ENCODE results near the gene APBB1. TPM values are rescaled to one million over a fixed set of nuclear protein-coding genes. Genes with fewer than 3 reads are reported as not detected.
A peak's percentile ranks its signal among the peaks of the same experiment; 100 is the strongest.

Gene APBB1
- total RNA-seq, 6 experiments from 2014 or later: 32.3 to 38.7 (median 35.4) TPM

DNA sequence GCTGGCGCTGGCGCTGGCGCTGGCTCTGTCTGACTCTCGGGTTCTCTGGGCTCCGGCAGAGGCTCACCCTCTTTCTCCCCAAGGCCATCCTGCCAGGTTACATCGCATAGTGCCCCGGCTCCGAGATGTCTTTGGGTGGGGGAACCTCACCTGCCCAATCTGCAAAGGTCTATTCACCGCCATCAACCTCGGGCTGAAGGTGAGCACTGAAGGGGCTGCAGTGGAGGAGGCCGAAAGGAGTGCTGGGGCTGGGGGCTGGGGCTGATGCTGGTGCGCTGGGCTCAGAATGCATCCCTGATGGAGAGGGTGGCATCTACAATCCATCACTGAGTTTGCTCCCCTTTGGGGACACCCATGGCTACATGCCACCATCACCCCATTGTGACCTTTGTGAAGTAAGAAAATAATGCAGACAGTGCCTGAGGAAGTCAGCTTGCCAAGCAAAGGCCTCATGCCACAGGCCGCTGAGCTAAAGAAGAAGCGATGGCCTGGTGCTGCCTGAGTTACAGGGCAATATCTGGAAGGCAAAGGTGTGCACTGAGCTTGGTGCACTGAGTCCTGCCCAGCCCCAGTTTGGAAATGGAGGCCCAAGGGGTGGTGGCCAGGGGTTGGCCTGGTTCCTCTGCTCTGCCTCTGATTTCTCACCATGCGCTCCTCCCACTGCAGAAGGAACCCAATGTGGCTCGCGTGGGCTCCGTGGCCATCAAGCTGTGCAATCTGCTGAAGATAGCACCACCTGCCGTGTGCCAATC lies 28.0 kb downstream of the APBB1 start:
- Mint-ChIP-seq H3K36me3 (ENCODE audit: low read depth) (peaks cover 5% of the 10 kb centered on the region), H3K27me3 (ENCODE audit: insufficient read depth) (no peaks in the 10 kb centered on the region), H3K9me3 (no peaks in the 10 kb centered on the region), H3K4me3 (peak overlapping the region; percentile 92), H3K27ac (peak overlapping the region; percentile 53; the same call in 1 of the 2 replicates), H3K4me1 (ENCODE audit: low read depth) (peaks cover 47% of the 10 kb centered on the region)
- TF ChIP-seq, protein P1, sequence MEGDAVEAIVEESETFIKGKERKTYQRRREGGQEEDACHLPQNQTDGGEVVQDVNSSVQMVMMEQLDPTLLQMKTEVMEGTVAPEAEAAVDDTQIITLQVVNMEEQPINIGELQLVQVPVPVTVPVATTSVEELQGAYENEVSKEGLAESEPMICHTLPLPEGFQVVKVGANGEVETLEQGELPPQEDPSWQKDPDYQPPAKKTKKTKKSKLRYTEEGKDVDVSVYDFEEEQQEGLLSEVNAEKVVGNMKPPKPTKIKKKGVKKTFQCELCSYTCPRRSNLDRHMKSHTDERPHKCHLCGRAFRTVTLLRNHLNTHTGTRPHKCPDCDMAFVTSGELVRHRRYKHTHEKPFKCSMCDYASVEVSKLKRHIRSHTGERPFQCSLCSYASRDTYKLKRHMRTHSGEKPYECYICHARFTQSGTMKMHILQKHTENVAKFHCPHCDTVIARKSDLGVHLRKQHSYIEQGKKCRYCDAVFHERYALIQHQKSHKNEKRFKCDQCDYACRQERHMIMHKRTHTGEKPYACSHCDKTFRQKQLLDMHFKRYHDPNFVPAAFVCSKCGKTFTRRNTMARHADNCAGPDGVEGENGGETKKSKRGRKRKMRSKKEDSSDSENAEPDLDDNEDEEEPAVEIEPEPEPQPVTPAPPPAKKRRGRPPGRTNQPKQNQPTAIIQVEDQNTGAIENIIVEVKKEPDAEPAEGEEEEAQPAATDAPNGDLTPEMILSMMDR (IDR thresholded peaks at IDR 0.05): no peak
- DNase-seq: no peak

DNA sequence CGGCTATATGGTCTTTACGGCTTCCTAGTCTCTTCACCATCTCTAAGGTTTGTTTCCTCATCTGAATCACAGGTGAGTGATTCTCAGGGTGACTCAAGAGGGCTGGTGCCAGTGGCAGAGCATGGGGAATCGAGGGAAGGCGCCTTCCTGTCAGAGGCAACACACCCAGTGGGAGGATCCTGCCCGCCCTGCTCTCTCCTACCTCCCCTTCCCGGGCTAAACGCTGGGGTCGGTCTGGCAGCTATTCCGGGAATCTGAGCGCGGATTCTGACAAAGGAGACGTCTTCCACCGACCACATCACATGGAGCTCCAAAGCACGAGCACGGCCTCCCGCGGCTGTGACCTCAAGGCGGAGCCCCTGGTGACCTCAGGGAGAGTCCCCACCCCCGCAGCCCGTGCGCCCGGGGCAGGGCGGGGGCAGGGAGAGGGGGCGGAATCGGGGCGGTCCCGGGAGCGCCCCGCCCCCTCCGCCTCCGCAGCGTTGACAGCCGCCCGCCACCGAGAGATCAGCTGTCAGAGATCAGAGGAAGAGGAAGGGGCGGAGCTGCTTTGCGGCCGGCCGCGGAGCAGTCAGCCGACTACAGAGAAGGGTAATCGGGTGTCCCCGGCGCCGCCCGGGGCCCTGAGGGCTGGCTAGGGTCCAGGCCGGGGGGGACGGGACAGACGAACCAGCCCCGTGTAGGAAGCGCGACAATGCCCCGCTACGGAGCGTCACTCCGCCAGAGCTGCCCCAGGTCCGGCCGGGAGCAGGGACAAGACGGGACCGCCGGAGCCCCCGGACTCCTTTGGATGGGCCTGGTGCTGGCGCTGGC lies 28.8 kb downstream of the APBB1 start, which contains the start of gene SMPD1:
Gene SMPD1, plus strand, starts transcription at position 570 of the 813 bp plus-strand sequence. Its CDS starts 125 bp downstream, at position 695.
- peak; percentile 77 for DNase-seq
- TF ChIP-seq, protein P1 (IDR thresholded peaks at IDR 0.05): no peak
- Mint-ChIP-seq H3K27me3 (ENCODE audit: insufficient read depth) (no peaks in the 10 kb centered on the region), H3K4me3 (peak within 1 kb of the TSS; percentile 92), H3K9me3 (no peaks in the 10 kb centered on the region), H3K4me1 (ENCODE audit: low read depth) (peaks cover 47% of the 10 kb centered on the region), H3K36me3 (ENCODE audit: low read depth) (peaks cover 5% of the 10 kb centered on the region), H3K27ac (peak within 1 kb of the TSS; percentile 92)

DNA sequence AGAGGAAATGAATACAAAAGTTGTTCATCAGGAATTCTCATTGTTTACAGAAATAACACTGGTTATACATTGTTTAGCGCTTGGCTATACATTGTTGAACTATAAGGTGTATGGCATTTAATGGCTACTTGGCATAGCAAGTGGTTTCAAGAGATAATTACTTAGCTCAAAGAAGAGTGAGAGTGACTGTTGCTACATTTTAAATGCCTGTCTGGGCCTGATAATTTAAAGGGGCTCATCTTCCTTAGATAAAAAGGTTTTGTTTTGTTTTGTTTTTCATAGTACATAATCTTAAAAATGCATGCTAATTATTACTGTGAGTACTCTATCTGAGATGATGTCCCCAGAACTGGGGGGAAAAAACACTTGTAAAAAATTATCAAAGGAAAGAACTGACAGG lies 30.1 kb downstream of the APBB1 start:
- Mint-ChIP-seq H3K27me3 (ENCODE audit: insufficient read depth) (peaks cover 3% of the 10 kb centered on the region; the same call in 1 of the 2 replicates), H3K27ac (peak overlapping the region; percentile 36; the same call in 1 of the 2 replicates), H3K36me3 (ENCODE audit: low read depth) (peaks cover 5% of the 10 kb centered on the region), H3K4me3 (no peak overlapping the region; the same call in 1 of the 2 replicates), H3K4me1 (ENCODE audit: low read depth) (peaks cover 47% of the 10 kb centered on the region), H3K9me3 (no peaks in the 10 kb centered on the region)
- TF ChIP-seq, protein P1 (IDR thresholded peaks at IDR 0.05): no peak
- no peak for DNase-seq

DNA sequence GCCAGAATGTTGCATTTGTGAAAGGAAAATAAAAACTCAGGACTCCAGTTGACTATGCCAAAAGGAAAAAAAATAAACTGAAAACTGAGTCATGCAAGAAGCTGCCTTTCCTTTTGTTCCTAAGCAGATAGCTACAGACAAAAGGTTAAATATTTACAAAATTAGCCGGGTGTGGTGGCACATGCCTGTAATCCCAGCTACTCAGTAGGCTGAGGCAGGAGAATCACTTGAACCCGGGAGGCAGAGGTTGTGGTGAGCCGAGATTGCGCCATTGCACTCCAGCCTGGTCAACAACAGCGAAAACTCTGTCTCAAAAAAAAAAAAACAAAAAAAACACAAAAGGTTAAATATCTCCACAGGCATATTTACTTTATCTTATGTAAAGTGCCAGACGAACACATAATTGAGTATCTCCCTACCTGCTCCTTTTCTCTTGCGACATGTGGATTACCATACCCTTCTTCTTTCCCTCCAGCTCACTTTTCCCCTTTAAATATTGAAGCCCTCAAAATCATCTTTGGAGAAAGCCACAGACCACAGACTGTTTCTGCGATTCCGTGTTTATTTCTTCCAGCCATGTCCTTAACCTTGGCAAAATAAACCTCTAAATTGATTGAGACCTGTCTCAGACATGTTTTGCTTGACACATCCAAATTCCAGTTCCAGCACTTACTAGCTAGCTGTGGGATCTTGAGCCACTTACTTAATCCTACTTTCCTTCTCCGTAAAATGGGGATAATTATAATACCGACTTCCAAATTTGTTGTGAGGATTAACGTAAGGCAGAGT lies 30.9 kb downstream of the APBB1 start:
- Mint-ChIP-seq H3K4me1 (ENCODE audit: low read depth) (peaks cover 43% of the 10 kb centered on the region), H3K27me3 (ENCODE audit: insufficient read depth) (peaks cover 4% of the 10 kb centered on the region; the same call in 1 of the 2 replicates), H3K36me3 (ENCODE audit: low read depth) (peaks cover 5% of the 10 kb centered on the region; the same call in 1 of the 2 replicates), H3K9me3 (no peaks in the 10 kb centered on the region), H3K27ac (peak overlapping the region; percentile 40), H3K4me3 (peak overlapping the region; percentile 31)
- TF ChIP-seq, protein P1 (IDR thresholded peaks at IDR 0.05): no peak
- peak; percentile 11 for DNase-seq

Data from HFFc6 (cell line).